HepG2 (cell line): ENCODE data around the gene HOXA1. TPM values are rescaled to one million over a fixed set of nuclear protein-coding genes. Genes with fewer than 3 reads are reported as not detected.

Experiments
- ATAC-seq: fragments of 200-7000 bp; cut with Tn5 transposase; 3 replicates; pipeline ENCODE4 v1.9.1; 2020; ENCODE audit warnings: mild to moderate bottlenecking, moderate library complexity
- BruUV-seq: library from RNA; stranded (reverse); fragments of 400-500 nt; replicated peaks from 2 replicates; lab custom pipeline; 2021; lab: Mats Ljungman, UMichigan
- CTCF ChIA-PET: fragments of 300-600 bp; formaldehyde crosslinking; extraction: SDS; loops from one replicate; lab custom pipeline; 2021; ENCODE audit warnings: low total read pairs, inconsistent platforms, low intra/inter-chr PET ratio; lab: Yijun Ruan, JAX
- POLR2A ChIA-PET: fragments of 350-600 bp; sonication (Branson Sonifier 250); formaldehyde crosslinking; loops from one replicate; lab custom pipeline; 2020; ENCODE audit warnings: antibody characterized with exemption, inconsistent platforms; lab: Yijun Ruan, JAX
- DNase-seq: peaks from one replicate; pipeline ENCODE4 v3.0.0-alpha.2; 2015; ENCODE audit warnings: low spot score
- FAIRE-seq: peaks from 3 replicates; lab custom pipeline; 2011; peaks lifted over from hg19 to GRCh38; lab: Jason Lieb, UNC
- H2AFZ ChIP-seq: one replicate; pipeline ENCODE4 v1.6.1; 2011; ENCODE audit warnings: low read length, inconsistent platforms
- H3K27ac ChIP-seq: fragments of 300-600 bp; 3 replicates; pipeline ENCODE4 v1.8.0; 2011; ENCODE audit warnings: mixed run types, mild to moderate bottlenecking, mixed read lengths, low read length, inconsistent platforms; ENCODE audit not compliant: insufficient read depth; ENCODE audit errors: extremely low read length
- H3K27me3 ChIP-seq, 2 experiments: fragments of 200-600 bp in 1 of 2; 2 replicates in 1 of 2; 3 replicates in 1 of 2; pipeline versions ENCODE4 v1.6.0 to v1.8.0; 2011; ENCODE audit warnings: low read length in 2 of 2, mild to moderate bottlenecking in 2 of 2, moderate library complexity in 2 of 2, inconsistent platforms in 1 of 2; ENCODE audit not compliant: insufficient read depth in 2 of 2, control insufficient read depth in 1 of 2
- H3K36me3 ChIP-seq, 2 experiments: fragments of 200-600 bp in 1 of 2; replicated peaks in 1 of 2; 2 replicates in 1 of 2; 3 replicates in 1 of 2; pipeline versions ENCODE4 v1.5.1 to v1.8.0; 2011; ENCODE audit warnings: low read length in 2 of 2, inconsistent platforms in 1 of 2; ENCODE audit not compliant: insufficient read depth in 2 of 2, control insufficient read depth in 1 of 2
- H3K4me1 ChIP-seq: 2 replicates; pipeline ENCODE4 v1.5.1; 2012; ENCODE audit warnings: low read length, inconsistent platforms; ENCODE audit not compliant: insufficient read depth
- H3K4me2 ChIP-seq: 2 replicates; pipeline ENCODE4 v1.6.0; 2011; ENCODE audit warnings: low read depth, low read length, inconsistent platforms
- H3K4me3 ChIP-seq, 3 experiments: fragments of 200-600 bp in 1 of 3; sonication (generic), shearing (Covaris generic) in 1 of 3; replicated peaks in 1 of 3; 2 replicates each; pipeline ENCODE4 v1.5.1; 2011 to 2016; ENCODE audit warnings: low read length in 3 of 3, inconsistent platforms in 2 of 3, low read depth in 2 of 3, mild to moderate bottlenecking in 2 of 3, control low read depth in 1 of 3, mixed read lengths in 1 of 3; ENCODE audit not compliant: insufficient read depth in 1 of 3
- H3K79me2 ChIP-seq: one replicate; pipeline ENCODE4 v1.6.1; 2011; ENCODE audit warnings: low read length, inconsistent platforms; ENCODE audit not compliant: insufficient read depth
- H3K9ac ChIP-seq: 2 replicates; pipeline ENCODE4 v1.6.0; 2011; ENCODE audit warnings: mild to moderate bottlenecking, low read depth, low read length, inconsistent platforms; ENCODE audit not compliant: insufficient read depth
- H3K9me3 ChIP-seq: 2 replicates; pipeline ENCODE4 v1.5.1; 2012; ENCODE audit warnings: mild to moderate bottlenecking, low read length
- H4K20me1 ChIP-seq: 2 replicates; pipeline ENCODE4 v1.6.0; 2011; ENCODE audit warnings: inconsistent platforms, mild to moderate bottlenecking, low read length, moderate library complexity; ENCODE audit not compliant: insufficient read depth
- AGO2 ChIP-seq: fragments of 200-400 bp; formaldehyde crosslinking; optimal IDR thresholded peaks from 2 replicates; pipeline ENCODE3; 2017; ENCODE audit warnings: mild to moderate bottlenecking, low read depth, low read length, moderate library complexity
- BRD4 ChIP-seq: sonication (generic); formaldehyde crosslinking; IDR thresholded peaks from 2 replicates; pipeline ENCODE4 v1.4.0; 2020; ENCODE audit warnings: missing genetic modification reagents
- ELF3 ChIP-seq: IDR thresholded peaks from 2 replicates; pipeline ENCODE4 v1.6.1; 2016; ENCODE audit warnings: missing genetic modification reagents, missing compliant biosample characterization
- FLYWCH1 ChIP-seq: sonication (generic); formaldehyde crosslinking; IDR thresholded peaks from 2 replicates; pipeline ENCODE4 v1.8.1; 2023; ENCODE audit warnings: mild to moderate bottlenecking, missing genetic modification reagents
- GPN1 ChIP-seq: sonication (generic); formaldehyde crosslinking; IDR thresholded peaks from 2 replicates; pipeline ENCODE4 v1.5.1; 2020; ENCODE audit warnings: missing genetic modification reagents, borderline replicate concordance
- KDM2A ChIP-seq: sonication (generic); formaldehyde crosslinking; IDR thresholded peaks from 2 replicates; pipeline ENCODE4 v1.4.0; 2020; ENCODE audit warnings: low read depth, missing genetic modification reagents, borderline replicate concordance
- MAX ChIP-seq: IDR thresholded peaks from 2 replicates; pipeline ENCODE4 v1.6.1; 2012; ENCODE audit warnings: inconsistent platforms
- NCOA1 ChIP-seq: sonication (generic); formaldehyde crosslinking; IDR thresholded peaks from 2 replicates; pipeline ENCODE4 v1.9.0; 2021; ENCODE audit warnings: missing genetic modification reagents
- PHF20 ChIP-seq: sonication (generic); formaldehyde crosslinking; IDR thresholded peaks from 2 replicates; pipeline ENCODE4 v1.5.0; 2020; ENCODE audit warnings: mild to moderate bottlenecking, missing genetic modification reagents
- SMAD1 ChIP-seq: sonication (generic); formaldehyde crosslinking; IDR thresholded peaks from 2 replicates; pipeline ENCODE4 v1.4.0; 2020; ENCODE audit warnings: missing genetic modification reagents, low read depth, mild to moderate bottlenecking, borderline replicate concordance
- SRY ChIP-seq: sonication (generic); formaldehyde crosslinking; IDR thresholded peaks from 2 replicates; pipeline ENCODE4 v1.8.0; 2022; ENCODE audit warnings: mild to moderate bottlenecking, missing genetic modification reagents
- ZBTB37 ChIP-seq: sonication (generic); formaldehyde crosslinking; IDR thresholded peaks from 2 replicates; pipeline ENCODE4 v1.4.0; 2020; ENCODE audit warnings: mild to moderate bottlenecking, missing genetic modification reagents
- ZNF138 ChIP-seq: sonication (generic); formaldehyde crosslinking; IDR thresholded peaks from 2 replicates; pipeline ENCODE4 v1.5.0; 2020; ENCODE audit warnings: mild to moderate bottlenecking, low read depth, missing genetic modification reagents
- ZNF20 ChIP-seq: sonication (generic); formaldehyde crosslinking; IDR thresholded peaks from 2 replicates; pipeline ENCODE4 v1.4.0; 2020; ENCODE audit warnings: mild to moderate bottlenecking, moderate library complexity, missing genetic modification reagents
- ZNF580 ChIP-seq: IDR thresholded peaks from 2 replicates; pipeline ENCODE4 v1.6.1; 2016; ENCODE audit warnings: low read depth, borderline replicate concordance
- ZNF605 ChIP-seq: sonication (generic); formaldehyde crosslinking; IDR thresholded peaks from 2 replicates; pipeline ENCODE4 v1.8.0; 2022; ENCODE audit warnings: mild to moderate bottlenecking, missing genetic modification reagents
- ZNF670 ChIP-seq: sonication (generic); formaldehyde crosslinking; IDR thresholded peaks from 2 replicates; pipeline ENCODE4 v1.8.0; 2022; ENCODE audit warnings: mild to moderate bottlenecking, missing genetic modification reagents, borderline replicate concordance
- ZNF710 ChIP-seq: sonication (generic); formaldehyde crosslinking; IDR thresholded peaks from 2 replicates; pipeline ENCODE4 v1.5.0; 2020; ENCODE audit warnings: mild to moderate bottlenecking, missing genetic modification reagents, borderline replicate concordance
- ZNF777 ChIP-seq: sonication (generic); formaldehyde crosslinking; IDR thresholded peaks from 2 replicates; pipeline ENCODE4 v1.4.0; 2020; ENCODE audit warnings: missing genetic modification reagents
- WGBS: methylation state at CpG from one replicate; pipeline ENCODE4 v1.1.6; 2017; ENCODE audit warnings: low lambda C conversion rate; 5-methylcytosine and 5-hydroxymethylcytosine counted together
- in situ Hi-C: cut with HindIII; loops from 2 replicates; pipeline ENCODE4 v1.10.0; 2017; ENCODE audit warnings: low pct_unique_long_range_greater_than_20kb; ENCODE audit not compliant: extremely low pct_ligation_motif_present
- intact Hi-C: fragments of 100-400 bp; cut with micrococcal nuclease; formaldehyde crosslinking; loops from one replicate; pipeline ENCODE4 v1.10.0; 2022; ENCODE audit not compliant: unreplicated experiment
- polyA plus RNA-seq, 8 experiments: library from polyadenylated mRNA; depleted of rRNA in 3 of 8; stranded (reverse) in 7 of 8; unstranded in 1 of 8; fragments of >200 nt; fragmentation: Illumina TruSeq in 4 of 8; extraction: Trizol in 4 of 8; gene quantifications; 2 replicates each; pipeline versions ENCODE4 v1.2.1 to v1.2.3, GENCODE V29; 2011 to 2016; ENCODE audit warnings: low read depth in 4 of 8, missing spikeins in 1 of 8, mixed read lengths in 1 of 8; ENCODE audit not compliant: insufficient read depth in 1 of 8
- total RNA-seq, 5 experiments: library from RNA; depleted of rRNA; stranded (reverse); fragments of >200 nt; fragmentation: Illumina TruSeq; extraction: Trizol; gene quantifications; 2 replicates each; pipeline ENCODE4 v1.2.3, GENCODE V29; 2016; ENCODE audit warnings: low read depth in 1 of 5
- TF ChIP-seq, protein P1 (sequence below): sonication (generic); formaldehyde crosslinking; IDR thresholded peaks from 2 replicates; pipeline ENCODE4 v1.8.0; 2022; ENCODE audit warnings: mild to moderate bottlenecking, missing genetic modification reagents; ENCODE audit not compliant: insufficient replicate concordance

Gene HOXA1
- total and polyA plus RNA-seq, 2 of the 13 experiments (the other 11 are each of a cell fraction or from before 2014, with no cell fraction given): 0.18 to 0.20 TPM

DNA sequence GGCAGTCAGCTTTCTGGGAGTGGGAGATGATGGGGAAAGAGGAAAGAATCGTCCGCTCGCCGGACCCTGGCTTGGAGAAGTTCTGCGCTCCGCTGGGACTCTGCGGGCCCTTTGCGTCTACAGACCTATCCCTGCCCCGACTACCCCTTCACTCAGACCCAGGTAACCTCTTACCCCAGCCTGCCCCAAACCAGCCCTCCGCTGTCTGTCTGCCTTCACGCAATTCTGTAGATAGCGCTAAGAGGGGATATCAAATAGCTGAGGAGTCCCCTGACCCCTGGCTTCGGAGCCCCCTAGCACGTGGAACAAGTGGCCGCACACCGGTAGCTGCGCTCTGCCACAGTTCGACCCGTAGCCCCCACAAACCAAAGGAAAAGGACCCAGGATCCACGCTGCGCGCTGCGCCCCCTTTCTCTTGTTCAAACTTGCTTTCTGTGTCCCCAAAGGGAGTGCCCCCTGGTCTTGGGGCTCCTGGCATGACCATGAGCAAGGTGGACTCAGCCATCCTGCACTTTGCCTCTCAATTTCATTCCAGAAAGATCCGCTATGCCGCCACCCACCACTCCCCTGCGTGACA lies 27.8 kb upstream of the HOXA1 start:
- FAIRE-seq (no peak), ATAC-seq (no peak), DNase-seq (no peak)
- no TSS peak for BruUV-seq
- no peaks in the 10 kb centered on the region for H3K9me3 ChIP-seq
- peak overlapping the region; percentile 87 for H3K4me2 ChIP-seq
- intact Hi-C loops (no loop called here), in situ Hi-C loops (no loop called here)
- H3K4me3 ChIP-seq: peak overlapping the region; percentile 82 to 95 (median 87)
- WGBS: 76% methylated on average over 26 of the region's 26 CpGs
- H3K36me3 ChIP-seq: peaks cover 0 to 8% of the 10 kb centered on the region in 2 experiments; a peak in 1 of 5 replicates
- H3K4me1 ChIP-seq: peaks cover 81% of the 10 kb centered on the region
- no peaks in the 10 kb centered on the region; a peak in 1 of 5 replicates for H3K27me3 ChIP-seq
- peaks cover 6% of the 10 kb centered on the region; the same call in 1 of the 2 replicates for H4K20me1 ChIP-seq
- ChIA-PET CTCF (no interaction called here), POLR2A (interaction anchor here (1.9 to 5.8 kb wide), 6 partner anchors 9 to 434 kb away, joined by 6 to 118 read pairs (median 12); partner anchors contain the start of genes HOXA4 and SKAP2)
- peak overlapping the region; percentile 96 for H3K27ac ChIP-seq
- peaks cover 46% of the 10 kb centered on the region for H3K79me2 ChIP-seq
- H2AFZ ChIP-seq: no peak overlapping the region
- peak overlapping the region; percentile 88 for H3K9ac ChIP-seq
- TF ChIP-seq BRD4 (CRISPR knock-in tag): no peak
- TF ChIP-seq ZNF138 (CRISPR knock-in tag): no peak
- TF ChIP-seq, protein P1, sequence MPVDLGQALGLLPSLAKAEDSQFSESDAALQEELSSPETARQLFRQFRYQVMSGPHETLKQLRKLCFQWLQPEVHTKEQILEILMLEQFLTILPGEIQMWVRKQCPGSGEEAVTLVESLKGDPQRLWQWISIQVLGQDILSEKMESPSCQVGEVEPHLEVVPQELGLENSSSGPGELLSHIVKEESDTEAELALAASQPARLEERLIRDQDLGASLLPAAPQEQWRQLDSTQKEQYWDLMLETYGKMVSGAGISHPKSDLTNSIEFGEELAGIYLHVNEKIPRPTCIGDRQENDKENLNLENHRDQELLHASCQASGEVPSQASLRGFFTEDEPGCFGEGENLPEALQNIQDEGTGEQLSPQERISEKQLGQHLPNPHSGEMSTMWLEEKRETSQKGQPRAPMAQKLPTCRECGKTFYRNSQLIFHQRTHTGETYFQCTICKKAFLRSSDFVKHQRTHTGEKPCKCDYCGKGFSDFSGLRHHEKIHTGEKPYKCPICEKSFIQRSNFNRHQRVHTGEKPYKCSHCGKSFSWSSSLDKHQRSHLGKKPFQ: no peak
- no peak for TF ChIP-seq ZBTB37 (CRISPR knock-in tag)
- TF ChIP-seq FLYWCH1: no peak
- no peak for TF ChIP-seq ELF3 (CRISPR knock-in tag)
- TF ChIP-seq GPN1 (CRISPR knock-in tag): no peak
- TF ChIP-seq KDM2A: peak; percentile 11; the same call in 1 of the 2 replicates
- TF ChIP-seq ZNF20 (CRISPR knock-in tag): no peak
- TF ChIP-seq ZNF710 (CRISPR knock-in tag): no peak
- TF ChIP-seq ZNF670 (CRISPR knock-in tag): no peak
- peak; percentile 9 for TF ChIP-seq AGO2
- 0 out of 2 replicates have a peak, but pooled peaks have one; percentile 2 for TF ChIP-seq SMAD1 (CRISPR knock-in tag)
- TF ChIP-seq SRY (CRISPR knock-in tag): no peak
- no peak for TF ChIP-seq ZNF580
- TF ChIP-seq PHF20 (CRISPR knock-in tag): no peak
- TF ChIP-seq ZNF777 (CRISPR knock-in tag): no peak
- TF ChIP-seq MAX: 0 out of 2 replicates have a peak, but pooled peaks have one; percentile 9
- TF ChIP-seq NCOA1 (CRISPR knock-in tag): no peak
- TF ChIP-seq ZNF605 (CRISPR knock-in tag): no peak
